ENCODE measurements around the gene NCAM1.
A peak's percentile ranks its signal among the peaks of the same experiment; 100 is the strongest.

The NCAM1 gene

DNA sequence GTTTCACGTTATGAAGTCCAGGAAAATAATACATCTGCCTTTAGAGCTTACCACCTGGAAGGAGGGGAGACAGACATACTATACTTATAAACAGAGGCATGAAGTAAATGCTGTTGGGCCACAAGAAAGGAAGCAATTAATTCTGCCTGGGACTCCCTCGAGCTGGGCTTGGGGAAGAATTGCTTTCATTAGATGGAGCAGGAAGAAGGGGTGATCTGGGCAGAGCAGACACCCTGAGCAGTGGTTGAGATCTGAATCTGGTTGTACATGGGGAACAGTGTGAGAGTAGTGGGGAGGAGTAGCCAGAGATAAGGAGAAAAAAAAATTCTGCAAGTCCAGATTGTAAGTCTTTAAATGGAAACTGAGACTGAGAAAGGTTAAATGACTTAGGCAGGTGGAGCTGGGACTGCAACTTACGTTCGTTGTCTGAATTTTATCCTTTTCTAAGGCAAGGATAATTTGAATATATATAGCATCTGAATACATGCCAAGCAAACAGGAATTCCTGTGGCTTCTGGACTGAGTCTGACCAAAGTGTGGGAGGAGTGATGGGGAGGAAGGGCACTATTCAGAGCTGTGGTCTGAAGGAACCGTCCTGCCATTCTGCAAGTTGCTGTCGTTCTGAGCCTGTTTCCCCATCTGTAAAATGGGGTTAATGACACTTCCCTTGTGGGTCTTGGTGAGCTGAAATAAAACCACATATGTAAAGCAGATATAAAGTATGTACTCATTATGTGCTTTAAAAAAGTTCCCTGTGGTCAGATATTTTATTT, 7.9 kb downstream of the NCAM1 start:
- DNase-seq = peak; percentile 40

DNA sequence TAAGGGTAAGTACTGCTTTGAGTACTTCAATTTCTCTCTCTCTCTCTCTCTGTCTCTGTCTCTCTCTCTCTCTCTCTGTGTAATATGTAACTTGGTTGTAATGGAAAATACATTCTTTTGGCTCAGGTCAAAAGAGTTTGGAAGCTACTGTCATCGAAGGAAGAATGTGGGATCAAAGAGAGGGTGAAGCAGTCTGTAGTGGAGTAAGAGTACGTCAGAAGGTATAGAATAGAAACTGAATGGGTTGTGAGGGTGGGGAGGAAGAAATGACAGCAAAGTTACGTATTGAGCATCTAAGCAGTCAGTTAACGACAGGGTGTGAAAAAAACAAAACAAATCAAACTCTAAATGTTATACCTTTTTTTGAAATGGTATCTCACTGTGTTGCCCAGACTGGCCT, 10.0 kb downstream of the NCAM1 start:
- no peak for DNase-seq

DNA sequence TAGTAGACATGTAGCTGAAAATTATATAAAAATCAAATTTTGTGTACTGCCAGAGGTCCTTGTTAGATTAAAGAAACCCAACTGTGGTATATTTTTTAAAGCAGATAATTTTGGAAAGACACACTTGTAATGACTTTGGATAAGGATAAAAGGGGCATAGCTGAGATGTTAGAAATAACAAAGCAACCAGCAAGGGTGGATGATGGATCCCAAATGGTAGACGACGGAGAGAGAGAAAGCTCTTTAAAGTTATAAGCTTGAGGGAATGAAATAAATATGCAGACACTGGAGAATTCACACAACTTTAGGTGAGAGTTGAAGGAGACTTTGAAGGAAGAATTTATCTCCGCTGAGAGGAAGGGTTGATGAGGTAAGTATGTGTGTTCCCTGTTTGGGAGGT, 10.6 kb downstream of the NCAM1 start:
- no peak for DNase-seq

DNA sequence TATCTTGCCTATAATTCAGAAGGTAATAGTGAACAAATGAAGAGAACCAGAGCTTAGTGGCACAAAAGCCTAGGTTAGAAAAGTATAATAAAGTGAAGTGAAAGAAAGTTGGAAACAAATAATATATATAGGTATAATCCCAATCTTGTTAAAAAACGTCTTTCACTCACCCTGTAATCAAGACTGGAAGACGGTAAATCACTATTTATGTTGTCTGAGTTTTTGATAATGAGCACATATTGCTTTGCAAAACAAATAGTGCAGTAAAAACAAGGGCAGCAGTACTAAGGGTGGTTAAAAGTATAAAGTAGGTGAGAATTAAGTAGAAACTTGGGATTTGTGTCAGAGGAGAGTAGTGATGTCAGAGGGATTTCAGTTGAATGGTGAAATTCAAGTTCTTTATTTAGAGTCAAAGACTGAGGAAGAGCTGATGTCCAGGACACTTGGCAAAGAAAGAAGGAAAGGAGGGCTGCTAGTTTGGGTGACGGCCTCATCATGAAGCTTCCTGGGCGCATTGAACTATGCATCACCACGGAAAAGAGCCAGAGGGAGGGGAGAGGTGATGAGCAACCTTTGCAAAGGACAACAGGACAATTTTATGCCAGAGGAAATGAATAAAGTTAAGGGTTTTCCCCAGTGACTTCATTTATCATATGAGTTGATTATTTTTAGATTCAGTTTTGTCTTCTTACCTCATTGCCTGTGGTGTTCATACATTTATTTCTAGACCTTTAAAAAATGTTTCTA, 11.4 kb downstream of the NCAM1 start:
- DNase-seq = no peak

DNA sequence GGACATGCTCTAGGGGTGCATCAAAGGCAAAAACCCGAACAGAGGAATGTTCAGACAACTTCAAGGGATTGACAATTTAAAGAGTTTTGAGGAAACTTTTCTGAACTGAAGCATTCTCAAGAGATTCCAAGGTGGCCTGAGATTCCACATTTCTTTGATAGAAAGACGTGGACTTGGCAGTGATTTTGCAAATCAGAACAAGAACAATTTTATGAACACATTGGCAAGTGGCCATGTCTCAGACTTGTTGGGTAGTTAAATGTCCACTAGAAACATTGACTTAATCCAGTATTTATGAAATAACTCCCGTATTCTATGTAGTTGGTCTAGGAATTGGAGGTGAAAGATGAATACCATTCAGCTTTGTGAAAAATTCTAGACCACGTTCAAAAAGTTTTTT, 13.8 kb downstream of the NCAM1 start:
- DNase-seq = no peak

DNA sequence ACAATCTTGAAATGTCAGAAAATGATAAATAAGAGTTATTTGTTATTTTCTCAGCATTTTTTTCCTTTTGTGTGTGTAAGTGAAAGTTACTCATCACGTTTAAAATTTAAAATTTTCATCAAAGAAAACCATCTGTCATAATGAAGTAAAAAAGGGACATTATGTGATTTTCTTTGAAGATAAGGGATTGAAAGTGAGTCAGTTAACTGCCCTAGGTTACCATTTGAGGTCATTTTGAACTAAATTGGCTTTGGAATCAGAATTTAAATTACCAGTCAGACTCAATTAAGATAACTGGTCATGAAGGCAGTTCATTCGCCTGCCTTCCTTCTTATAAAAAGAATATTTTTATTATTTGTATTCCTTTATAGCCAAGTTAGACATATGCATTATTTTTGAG, 14.3 kb downstream of the NCAM1 start:
- no peak for DNase-seq

DNA sequence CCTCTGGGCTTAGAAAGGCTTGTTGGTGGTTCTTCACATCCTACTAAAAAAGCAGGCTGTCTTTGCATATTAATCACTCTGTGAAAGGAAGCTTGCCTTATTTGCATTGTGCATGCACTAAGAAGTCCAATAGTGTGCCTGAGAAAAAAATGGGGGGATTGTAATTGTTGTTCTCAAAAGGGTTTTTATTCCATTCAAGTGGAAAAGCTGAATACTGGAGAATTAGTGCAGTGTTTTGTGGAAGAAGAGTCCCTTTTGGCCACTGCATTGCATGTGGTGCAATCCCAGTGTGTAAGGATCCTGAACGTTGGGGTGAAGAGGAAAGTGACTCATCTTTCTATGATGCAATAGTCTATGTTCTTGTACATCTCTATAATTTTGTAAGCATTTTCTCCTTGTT, 16.5 kb downstream of the NCAM1 start:
- no peak for DNase-seq

DNA sequence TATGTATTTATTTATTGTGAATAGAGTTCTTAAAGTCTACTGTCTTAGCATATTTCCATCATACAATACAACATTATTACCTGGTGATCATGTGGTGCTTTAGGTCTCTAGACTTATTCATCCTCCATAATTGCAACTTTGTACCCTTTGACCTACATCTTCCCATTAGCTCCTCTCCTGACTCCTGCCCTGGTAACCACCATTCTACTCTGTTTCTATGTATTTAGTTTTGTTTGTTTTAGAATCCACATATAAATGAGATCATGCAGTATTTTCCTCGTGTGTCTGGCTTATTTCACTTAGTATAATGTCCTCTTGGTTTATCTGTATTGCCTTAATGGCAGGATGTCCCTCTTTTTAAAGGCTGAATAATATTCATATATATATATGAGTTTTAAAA, 22.7 kb downstream of the NCAM1 start:
- DNase-seq = no peak

DNA sequence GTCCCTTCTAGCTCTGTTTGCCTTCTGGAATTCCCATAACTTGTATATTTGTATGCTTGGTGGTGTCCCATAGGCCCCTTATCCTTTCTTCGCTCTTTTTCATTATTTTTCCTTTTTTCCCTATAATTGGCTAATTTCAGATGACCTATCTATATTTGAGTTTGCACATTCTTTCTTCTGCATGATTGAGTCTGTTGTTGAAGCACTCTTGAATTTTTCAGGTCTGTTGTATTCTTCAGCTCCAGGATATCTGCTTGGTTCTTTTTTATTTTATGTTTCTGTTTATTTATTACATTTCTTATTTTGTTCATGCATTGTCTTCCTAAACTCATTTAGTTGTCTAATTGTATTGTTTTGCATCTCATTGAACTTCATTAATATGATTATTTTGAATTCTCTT, 28.0 kb downstream of the NCAM1 start:
- DNase-seq = no peak

DNA sequence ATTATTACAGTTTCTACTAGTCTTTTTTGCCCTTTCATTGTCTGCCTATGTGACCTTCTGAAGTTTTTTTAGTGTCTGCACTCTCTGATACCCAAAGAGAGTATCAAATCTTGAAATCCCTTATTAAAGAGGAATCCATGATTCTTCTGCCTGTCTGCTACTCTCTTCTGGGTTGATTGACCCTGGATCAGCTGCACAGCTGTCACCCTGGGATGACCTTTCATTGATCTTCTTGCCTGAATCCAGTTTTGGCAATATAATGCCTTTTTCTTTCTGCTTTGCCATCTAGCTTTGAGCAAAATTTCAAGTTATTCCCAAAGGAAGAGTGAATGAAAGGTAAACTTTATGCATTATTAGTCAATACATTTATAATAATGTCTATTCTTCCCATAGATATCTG, 32.6 kb downstream of the NCAM1 start:
- no peak for DNase-seq

DNA sequence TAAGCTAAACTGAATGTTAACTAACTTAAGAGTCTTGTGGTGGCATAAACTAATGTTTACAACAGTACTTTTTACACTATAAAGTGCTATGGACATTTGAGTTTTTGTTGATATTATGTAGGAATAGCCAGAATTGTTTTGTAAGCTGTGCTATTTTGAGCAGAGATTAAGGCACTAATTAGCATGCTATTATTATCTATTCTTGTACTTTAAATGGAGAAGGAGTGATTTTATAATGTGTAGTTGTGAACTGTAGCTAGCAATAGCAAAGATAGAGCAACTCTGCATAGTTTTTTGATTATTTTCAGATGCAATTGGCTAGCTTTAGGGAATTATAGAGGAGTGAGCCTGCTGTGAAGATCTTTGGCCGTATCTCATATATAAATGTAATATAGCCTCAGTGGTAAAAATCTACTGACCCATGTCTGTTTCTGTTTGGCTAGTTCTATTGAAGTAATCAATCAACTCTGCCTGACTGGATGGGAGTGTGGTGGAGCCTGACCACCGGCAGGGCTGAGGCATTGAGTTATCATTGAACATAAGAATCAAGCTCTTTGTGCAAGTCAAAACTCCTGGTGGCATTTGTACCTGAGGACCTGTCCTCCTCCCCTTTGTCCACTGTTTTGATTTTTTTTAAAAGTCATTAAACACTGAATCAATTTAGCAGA, 34.3 kb downstream of the NCAM1 start:
- DNase-seq = no peak

DNA sequence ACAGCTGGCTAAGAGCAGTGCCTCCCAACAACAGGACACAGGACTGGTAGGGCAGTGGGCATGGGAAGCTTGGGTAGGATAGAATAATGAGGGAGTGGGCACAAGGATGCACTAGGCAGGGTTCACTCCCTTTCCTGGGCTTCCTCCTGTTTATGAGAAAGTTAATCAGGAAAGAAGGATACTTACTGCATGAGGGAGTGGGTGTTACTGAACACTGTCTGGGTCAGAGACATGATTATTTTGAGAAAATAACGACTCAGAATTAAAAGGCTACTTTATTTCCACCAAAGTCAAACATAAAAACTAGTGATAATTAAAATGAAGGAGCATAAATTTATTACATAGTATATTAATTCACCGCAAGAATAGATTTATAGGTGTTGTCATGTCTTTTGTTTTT, 35.8 kb downstream of the NCAM1 start:
- DNase-seq = no peak

DNA sequence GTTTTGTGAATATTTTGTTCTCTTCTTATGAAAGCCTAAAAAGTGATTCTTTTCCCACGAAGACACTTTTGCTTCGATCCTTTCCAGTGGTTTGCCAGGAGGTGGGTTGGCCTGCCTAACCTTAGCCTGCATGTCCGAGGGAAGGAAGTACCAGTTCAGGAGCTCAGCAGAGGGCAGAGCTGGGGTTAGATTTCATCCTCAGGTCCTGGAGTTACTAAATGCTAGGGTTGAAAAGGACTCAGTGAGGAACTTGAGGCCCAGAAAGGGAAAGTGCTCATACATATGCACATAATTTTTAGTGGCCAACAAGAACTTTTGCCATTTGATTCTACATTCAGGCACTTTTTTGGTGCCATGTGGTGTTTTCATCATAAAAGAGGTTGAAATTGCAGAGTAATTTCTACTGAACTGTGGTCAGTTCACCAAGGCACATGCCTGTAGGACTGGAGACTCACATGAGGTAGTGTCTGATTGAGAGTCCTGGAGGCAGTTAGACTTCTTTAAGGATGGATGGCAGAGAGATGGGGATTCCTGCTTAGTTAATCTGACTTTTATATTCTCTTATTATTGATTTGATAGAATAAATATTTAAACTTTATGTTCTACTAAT, 36.7 kb downstream of the NCAM1 start:
- no peak for DNase-seq

DNA sequence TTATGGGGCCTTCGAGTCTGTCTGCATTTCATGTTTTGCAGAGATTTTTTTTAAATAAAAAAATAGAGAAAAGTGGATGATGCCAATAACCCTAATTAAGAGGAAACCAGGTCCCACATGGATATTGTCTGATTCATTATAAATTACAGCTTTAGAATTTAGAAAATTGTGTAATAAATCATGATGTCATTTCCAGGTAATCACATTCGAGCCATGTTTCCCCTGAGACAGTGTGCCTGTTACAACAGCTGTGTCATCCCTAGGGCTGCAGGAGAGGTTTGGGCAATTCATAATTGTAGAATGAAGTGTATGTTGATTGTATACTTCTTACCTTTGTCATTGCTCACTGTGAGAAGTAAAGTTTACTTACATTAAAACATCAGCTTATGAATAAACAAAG, 38.3 kb downstream of the NCAM1 start:
- no peak for DNase-seq

DNA sequence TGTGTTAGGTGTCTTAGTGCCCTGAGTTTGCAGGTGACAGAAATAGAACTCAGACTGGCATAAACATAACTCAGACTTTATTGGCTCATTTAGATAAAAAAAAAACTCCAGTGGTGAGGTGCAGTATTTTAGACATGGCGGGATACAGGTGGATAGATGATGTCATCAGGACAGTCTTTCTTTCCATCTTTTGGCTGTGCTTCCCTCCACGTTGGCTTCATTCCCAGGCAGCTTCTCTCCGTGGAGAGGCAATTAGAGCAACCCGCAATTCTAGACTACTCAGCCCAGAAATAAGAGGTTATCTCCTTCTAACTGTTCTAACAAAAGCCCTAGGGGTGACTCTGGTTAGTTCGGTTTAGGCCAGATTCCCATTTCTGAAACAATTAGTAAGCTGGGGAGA, 40.5 kb downstream of the NCAM1 start:
- peak; percentile 64 for DNase-seq

DNA sequence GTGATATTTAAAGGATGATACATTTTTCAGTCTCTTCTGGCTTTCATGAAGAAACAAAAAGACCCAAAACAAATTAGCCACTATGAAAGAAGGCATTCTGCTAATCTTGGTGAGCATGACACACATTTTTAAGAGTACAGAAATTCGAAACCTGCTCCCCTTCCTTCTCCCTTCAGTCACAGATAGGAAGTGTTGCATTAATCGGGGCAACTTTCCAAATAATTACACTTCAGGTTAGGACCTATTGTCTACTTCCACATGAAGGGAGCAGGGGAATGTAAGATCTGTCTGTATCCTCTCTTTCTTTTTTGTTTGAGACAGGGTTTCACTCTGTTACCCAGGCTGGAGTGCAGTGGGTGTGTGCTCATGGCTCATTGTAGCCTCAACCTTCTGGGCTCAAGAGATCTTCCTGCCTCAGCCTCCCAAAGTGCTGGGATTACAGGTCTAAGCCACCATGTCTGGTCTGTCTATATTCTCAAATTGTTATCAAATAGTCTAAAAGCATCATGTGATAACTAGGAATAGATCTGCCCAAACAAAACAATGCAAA, 45.8 kb downstream of the NCAM1 start:
- DNase-seq = no peak

DNA sequence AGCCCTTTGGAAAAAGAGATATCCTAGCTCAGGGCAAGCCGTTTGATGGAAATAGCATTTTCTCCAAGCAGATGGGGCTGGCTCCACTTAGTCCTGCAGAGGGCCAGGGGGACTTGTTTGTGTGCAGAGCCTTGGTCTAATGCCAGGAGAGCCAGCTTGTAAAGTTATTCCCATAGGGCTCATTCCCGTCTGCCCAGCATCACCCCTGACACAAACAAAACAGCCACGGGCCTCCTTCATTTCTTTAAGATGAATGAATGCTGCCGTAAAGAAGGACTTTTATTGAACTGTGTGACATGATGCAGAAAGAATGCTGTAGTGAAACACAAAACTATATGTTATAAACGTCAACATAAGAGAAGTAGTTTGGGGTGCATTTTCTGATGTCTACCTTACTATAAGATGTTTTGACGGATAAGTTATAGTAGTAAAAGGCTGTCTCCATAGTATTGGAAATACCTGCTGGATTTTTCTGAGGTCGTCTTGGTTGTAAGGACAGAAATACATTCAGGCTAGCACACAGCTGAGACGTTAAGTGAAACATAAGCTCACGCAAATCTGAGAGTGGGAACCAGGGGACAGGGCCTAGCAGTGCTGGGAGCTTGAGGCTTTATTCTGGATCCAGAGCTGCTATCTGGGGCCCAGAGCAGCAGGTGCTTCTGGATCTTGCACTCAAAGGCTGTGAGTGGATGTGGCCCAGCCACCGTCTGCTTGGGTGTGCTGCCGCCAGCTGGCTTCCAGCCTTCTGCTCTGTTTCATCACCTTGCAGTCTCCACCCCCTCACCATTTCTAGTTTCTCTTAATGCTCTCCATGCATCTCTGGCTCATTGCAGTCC, 53.3 kb downstream of the NCAM1 start:
- DNase-seq = peak; percentile 67

DNA sequence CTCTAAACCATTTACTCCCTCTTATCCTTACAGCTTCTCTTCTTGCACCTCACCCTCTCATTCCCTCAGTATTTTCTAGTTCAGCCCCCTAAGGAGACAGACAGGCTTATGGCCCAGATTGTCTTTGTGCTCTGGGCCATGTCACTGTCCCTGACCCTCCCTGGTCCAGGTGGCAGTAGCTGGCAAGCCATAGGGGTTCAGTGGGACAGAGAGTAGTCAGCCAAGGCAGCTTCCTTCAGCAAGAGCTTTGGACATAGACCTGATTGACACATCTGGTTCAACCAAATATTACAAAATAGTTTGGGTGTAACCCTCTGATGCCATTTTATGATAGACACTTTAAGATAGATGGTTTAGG, 53.9 kb downstream of the NCAM1 start:
- no peak for DNase-seq

DNA sequence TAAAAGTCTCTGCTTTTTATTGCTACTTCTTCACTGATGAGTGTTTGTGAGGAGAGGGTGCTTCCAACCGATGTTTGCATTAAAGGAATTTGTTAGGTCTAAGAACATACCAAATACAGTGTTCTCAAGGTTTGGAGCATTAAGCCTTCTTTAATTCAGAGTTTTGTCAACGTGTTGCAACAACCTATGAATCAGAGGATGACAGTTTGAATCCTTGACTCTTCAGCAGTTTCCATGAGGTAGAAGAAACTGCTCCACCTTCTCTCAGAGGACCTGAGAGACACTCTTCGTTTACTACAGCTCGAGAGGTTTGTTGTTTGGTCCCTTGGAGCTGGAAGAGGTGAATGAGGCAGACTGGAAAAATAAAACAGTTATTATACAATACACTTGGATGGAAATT, 55.7 kb downstream of the NCAM1 start:
- no peak for DNase-seq

DNA sequence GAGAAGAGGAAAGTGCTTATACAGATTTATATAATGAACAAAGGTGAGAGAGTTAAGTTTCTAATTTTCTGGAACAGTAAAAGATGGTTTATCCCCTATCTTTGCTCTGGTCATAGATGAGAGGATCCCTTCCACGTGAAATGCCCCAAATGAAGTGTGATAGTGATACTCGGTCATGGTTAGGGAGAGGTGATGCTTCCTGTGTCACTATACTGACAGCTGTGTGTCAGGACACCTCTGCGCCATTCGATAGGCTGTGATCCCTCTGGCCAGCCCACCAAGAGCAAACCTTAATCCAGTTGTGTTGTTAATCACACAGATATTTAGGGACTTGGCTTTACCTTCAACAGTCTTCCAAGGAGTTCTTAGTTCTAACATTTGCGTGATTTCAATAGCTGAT, 57.7 kb downstream of the NCAM1 start:
- no peak for DNase-seq

DNA sequence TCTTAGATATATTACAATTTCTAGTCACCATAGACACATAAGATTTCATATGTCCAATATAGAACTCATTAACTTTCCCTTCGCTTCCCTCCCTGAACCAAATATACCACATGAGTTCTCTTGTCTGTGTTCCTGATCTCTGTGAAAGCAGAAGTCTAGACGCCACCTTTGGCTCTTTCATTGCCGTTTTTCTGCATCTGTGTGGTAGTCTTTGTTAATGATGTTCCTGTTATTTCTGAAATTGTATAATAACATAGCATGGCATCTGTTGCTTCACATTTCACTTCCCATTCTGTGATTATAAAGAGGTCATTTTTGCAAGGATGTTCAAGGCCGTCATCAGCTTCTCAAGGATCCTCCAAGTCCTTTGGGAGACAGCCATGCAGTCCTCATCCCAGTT, 58.5 kb downstream of the NCAM1 start:
- DNase-seq = no peak

DNA sequence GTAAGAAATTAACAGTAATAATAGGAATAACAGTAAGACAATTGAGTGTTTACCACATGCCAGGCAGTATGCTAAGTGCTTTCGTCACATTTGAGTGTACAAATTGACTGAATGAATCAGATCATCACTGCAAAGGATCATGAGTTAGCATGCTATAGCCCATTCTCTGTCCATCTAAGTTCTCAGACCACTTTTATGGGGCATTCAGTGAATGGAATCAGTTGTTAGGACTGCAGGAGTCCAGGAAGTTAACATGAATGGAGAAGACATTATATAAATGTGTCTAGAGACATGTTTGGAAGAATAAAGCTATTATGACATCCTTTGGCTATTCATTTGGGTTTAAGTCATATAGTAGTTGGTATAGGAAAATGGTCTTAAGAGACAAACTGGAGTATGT, 59.9 kb downstream of the NCAM1 start:
- no peak for DNase-seq

DNA sequence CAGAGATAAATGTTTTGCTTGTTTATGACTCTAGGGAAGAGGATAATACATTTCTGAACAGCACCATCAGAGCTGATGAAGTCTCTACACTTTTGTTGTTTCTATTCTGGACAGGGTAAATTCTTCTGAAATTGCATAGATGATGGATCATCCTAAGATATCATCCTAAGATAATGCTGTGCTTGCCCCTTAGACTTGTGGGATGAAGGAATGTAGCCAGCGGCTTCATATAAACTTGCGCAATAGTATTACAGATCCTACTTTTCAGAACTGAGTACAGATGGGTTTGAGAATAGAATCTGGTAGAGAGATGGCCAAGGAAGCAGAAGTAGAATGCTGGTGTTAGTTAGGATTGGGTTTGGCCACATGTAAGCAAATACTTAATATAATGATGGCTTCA, 61.0 kb downstream of the NCAM1 start:
- no peak for DNase-seq

Measured in femur (tissue), 1 donor.